SK-N-SH treated with all-trans-retinoic acid at 6 μM for 48 hours (cell line): Measurements from ENCODE around the gene LENEP.

Source experiments
- BACH2 ChIP-seq: fragments of 250-450 bp; sonication (Bioruptor Pico); IDR thresholded peaks from 2 replicates; pipeline ENCODE4 v1.9.0; 2021; ENCODE audit warnings: mild to moderate bottlenecking, borderline replicate concordance
- CREB5 ChIP-seq: fragments of 250-450 bp; sonication (Bioruptor Pico); IDR thresholded peaks from 2 replicates; pipeline ENCODE4 v1.5.1; 2020; ENCODE audit warnings: low read depth, mild to moderate bottlenecking, moderate library complexity
- CSDC2 ChIP-seq: fragments of 250-450 bp; sonication (Bioruptor Pico); IDR thresholded peaks from 2 replicates; pipeline ENCODE4 v1.5.0; 2020; ENCODE audit warnings: mild to moderate bottlenecking, moderate library complexity
- CSRNP3 ChIP-seq: fragments of 250-450 bp; sonication (Bioruptor Pico); IDR thresholded peaks from 2 replicates; pipeline ENCODE4 v1.5.1; 2021; ENCODE audit warnings: mild to moderate bottlenecking, moderate library complexity
- ESRRG ChIP-seq: fragments of 250-450 bp; sonication (Bioruptor Pico); IDR thresholded peaks from 2 replicates; pipeline ENCODE4 v1.6.1; 2021; ENCODE audit warnings: mild to moderate bottlenecking
- ISL1 ChIP-seq: fragments of 250-450 bp; sonication (Bioruptor Pico); IDR thresholded peaks from 2 replicates; pipeline ENCODE4 v2.1.2; 2022; ENCODE audit warnings: mild to moderate bottlenecking, moderate library complexity
- PATZ1 ChIP-seq: fragments of 250-450 bp; sonication (Bioruptor Pico); IDR thresholded peaks from 2 replicates; pipeline ENCODE4 v1.8.0; 2020; ENCODE audit warnings: mild to moderate bottlenecking, moderate library complexity, borderline replicate concordance
- POU6F1 ChIP-seq: fragments of 250-450 bp; sonication (Bioruptor Pico); IDR thresholded peaks from 2 replicates; pipeline ENCODE4 v1.8.0; 2021; ENCODE audit warnings: low read depth, mild to moderate bottlenecking, moderate library complexity, borderline replicate concordance
- SNAI2 ChIP-seq: fragments of 250-450 bp; sonication (Bioruptor Pico); IDR thresholded peaks from 2 replicates; pipeline ENCODE4 v1.5.0; 2020; ENCODE audit warnings: mild to moderate bottlenecking, moderate library complexity
- TCF4 ChIP-seq: fragments of 250-450 bp; sonication (Bioruptor Pico); IDR thresholded peaks from 2 replicates; pipeline ENCODE4 v1.8.0; 2021; ENCODE audit warnings: mild to moderate bottlenecking, moderate library complexity, borderline replicate concordance
- ZC3H10 ChIP-seq: fragments of 250-450 bp; sonication (Bioruptor Pico); IDR thresholded peaks from 2 replicates; pipeline ENCODE4 v1.5.1; 2021; ENCODE audit warnings: mild to moderate bottlenecking, moderate library complexity
- ZFP30 ChIP-seq: fragments of 450-650 bp; formaldehyde crosslinking; IDR thresholded peaks from 2 replicates; pipeline ENCODE4 v1.5.0; 2022; ENCODE audit warnings: mild to moderate bottlenecking, moderate library complexity
- ZNF565 ChIP-seq: fragments of 450-650 bp; formaldehyde crosslinking; conservative IDR thresholded peaks from 2 replicates; pipeline ENCODE4 v1.5.0; 2020; ENCODE audit warnings: low read depth, mild to moderate bottlenecking, moderate library complexity
- ZNF70 ChIP-seq: fragments of 450-650 bp; formaldehyde crosslinking; IDR thresholded peaks from 2 replicates; pipeline ENCODE4 v1.5.0; 2020; ENCODE audit warnings: mild to moderate bottlenecking, moderate library complexity

GRCh38 chr1:155006601-155007101 is 13.3 kb downstream of the LENEP start:
- TF ChIP-seq PATZ1 (no peak), ESRRG (CRISPR knock-in tag) (no peak), CSDC2 (CRISPR knock-in tag) (no peak), ZNF565 (CRISPR knock-in tag) (no peak), ZNF70 (no peak), CSRNP3 (no peak), CREB5 (CRISPR knock-in tag) (no peak), ZC3H10 (no peak), BACH2 (CRISPR knock-in tag) (no peak), TCF4 (no peak), ISL1 (CRISPR knock-in tag) (no peak), POU6F1 (CRISPR knock-in tag) (no peak), SNAI2 (CRISPR knock-in tag) (no peak), ZFP30 (CRISPR knock-in tag) (no peak)
